Rectal smooth muscle tissue (tissue), 1 donor: ENCODE data around the gene NUDT3.
"Not testable (repeated sequence)": the region's sequence is repeated elsewhere in the genome, so short reads cannot be mapped to it uniquely, and the experiment has no call there.

Source experiments
- H3K27ac ChIP-seq: one replicate; pipeline ENCODE4 v1.7.0; 2013; ENCODE audit warnings: low read depth, low read length, inconsistent platforms
- H3K27me3 ChIP-seq: one replicate; pipeline ENCODE4 v1.7.0; 2013; ENCODE audit warnings: low read length; ENCODE audit not compliant: control insufficient read depth, insufficient read depth
- H3K36me3 ChIP-seq: one replicate; pipeline ENCODE4 v1.7.0; 2013; ENCODE audit warnings: low read length; ENCODE audit not compliant: control insufficient read depth, insufficient read depth
- H3K4me1 ChIP-seq: one replicate; pipeline ENCODE4 v1.7.0; 2013; ENCODE audit warnings: low read length; ENCODE audit not compliant: control insufficient read depth, insufficient read depth
- H3K4me3 ChIP-seq: one replicate; pipeline ENCODE4 v1.7.0; 2013; ENCODE audit warnings: low read length
- H3K9ac ChIP-seq: one replicate; pipeline ENCODE4 v1.7.0; 2013; ENCODE audit warnings: low read length

The NUDT3 gene

GRCh38 chr6:34263484-34263883, 129.0 kb downstream of the NUDT3 start:
- not testable (repeated sequence) for H3K36me3 ChIP-seq, H3K4me1 ChIP-seq, H3K27me3 ChIP-seq, H3K4me3 ChIP-seq, H3K9ac ChIP-seq, H3K27ac ChIP-seq

GRCh38 chr6:34260576-34261267, 131.7 kb downstream of the NUDT3 start:
- H3K27ac ChIP-seq = no peak overlapping the region
- H3K4me1 ChIP-seq = no peaks in the 10 kb centered on the region
- no peak overlapping the region for H3K9ac ChIP-seq
- H3K4me3 ChIP-seq = no peak overlapping the region
- H3K27me3 ChIP-seq = no peaks in the 10 kb centered on the region
- H3K36me3 ChIP-seq = no peaks in the 10 kb centered on the region

DNA sequence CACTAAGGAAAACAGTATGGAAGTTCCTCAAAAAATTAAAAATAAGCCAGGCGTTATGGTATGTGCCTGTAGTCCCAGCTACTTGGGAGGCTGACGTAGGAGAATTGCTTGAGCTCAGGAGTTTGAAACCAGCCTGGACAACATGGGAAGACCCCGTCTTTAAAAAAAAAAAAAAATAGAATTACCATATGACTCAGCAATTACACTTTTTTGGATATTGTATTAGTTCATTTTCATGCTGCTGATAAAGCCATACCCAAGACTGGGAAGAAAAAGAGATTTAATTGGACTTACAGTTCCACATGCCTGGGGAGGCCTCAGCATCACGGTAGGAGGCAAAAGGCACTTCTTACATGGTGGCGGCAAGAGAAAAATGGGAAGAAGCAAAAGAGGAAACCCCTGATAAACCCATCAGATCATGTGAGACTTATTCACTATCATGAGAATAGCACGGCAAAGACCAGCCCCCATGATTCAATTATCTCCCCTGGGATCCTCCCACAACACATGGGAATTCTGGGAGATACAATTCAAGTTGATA, 132.9 kb downstream of the NUDT3 start:
- H3K4me1 ChIP-seq = no peaks in the 10 kb centered on the region
- H3K9ac ChIP-seq = no peak overlapping the region
- H3K27me3 ChIP-seq = no peaks in the 10 kb centered on the region
- no peaks in the 10 kb centered on the region for H3K36me3 ChIP-seq
- H3K4me3 ChIP-seq = no peak overlapping the region
- no peak overlapping the region for H3K27ac ChIP-seq

- not testable (repeated sequence) for H3K27ac ChIP-seq, H3K27me3 ChIP-seq, H3K9ac ChIP-seq, H3K4me3 ChIP-seq, H3K36me3 ChIP-seq, H3K4me1 ChIP-seq
Measured at GRCh38 chr6:34252395-34252794, 140.1 kb downstream of the NUDT3 start.

DNA sequence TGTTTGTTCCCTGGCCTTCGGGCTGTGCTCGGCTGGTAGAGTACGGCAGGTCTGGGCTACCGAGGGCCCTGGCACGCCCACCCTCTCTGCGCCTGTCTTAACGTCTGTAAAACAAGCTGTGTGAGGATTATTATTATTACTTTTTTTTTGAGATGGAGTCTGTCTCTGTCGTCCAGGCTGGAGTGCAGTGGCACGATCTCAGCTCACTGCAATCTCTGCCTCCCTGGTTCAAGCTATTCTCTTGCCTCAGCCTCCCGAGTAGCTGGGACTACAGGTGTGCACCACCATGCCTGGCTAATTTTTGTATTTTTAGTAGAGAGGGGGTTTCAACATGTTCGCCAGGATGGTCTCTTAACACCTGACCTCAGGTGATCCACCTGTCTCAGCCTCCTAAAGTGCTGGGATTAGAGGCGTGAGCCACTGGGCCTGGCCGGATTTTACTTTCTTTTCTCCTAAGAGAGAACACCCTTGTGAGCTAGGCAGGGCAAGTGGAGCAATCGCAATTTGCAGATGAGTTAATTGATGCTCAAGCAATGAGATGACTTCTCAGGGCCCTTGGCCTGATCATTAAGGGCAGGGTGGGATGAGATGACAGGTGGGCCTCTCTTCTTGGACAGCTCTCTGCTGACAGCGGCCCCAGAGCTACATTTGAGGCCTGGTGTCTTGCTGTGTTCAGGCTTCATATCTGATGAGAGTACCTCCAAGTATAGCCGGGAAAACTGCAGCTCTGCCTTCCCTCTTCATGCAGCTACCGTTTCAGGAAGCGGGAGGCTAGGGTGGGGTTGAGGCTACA, 142.8 kb downstream of the NUDT3 start:
- Histone ChIP-seq H3K9ac (peak overlapping the region; percentile 76), H3K36me3 (no peaks in the 10 kb centered on the region), H3K27ac (peak overlapping the region; percentile 86)

DNA sequence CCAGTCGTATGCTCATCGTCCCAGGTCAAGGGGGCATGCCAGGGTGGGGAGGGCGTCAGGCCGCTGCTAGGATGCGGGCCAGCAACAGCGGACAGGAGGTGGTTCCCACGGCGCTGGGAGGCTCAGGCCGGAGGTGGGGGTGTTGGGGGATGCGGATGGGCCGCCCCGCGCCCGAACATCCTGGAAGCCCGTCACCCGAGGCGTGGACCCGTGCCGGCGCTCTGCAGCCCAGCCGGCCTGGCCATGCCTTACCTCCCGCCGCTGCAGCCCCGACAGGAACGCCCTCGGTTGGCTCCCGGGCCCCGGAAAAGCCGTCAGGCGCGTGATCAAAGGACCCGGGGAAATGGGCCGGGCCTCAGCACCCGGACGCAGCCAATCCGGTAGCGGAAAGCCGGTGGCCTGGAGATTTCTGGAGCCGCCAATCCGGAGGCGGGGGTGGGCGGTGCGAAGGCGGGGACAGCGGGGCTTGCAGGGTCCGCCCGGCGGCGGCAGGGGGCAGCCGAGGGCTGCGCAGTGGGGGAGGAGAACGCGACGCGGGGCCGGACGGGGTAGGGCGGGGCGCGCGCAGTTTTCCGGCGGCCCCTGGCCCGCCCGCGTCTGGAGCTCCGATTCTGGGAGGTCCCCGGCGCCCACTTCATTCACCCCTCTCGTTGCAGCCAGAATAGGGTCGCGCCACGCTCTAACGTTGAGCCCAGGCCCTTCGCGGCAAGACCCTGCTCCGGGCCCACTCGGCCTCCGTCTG, 143.6 kb downstream of the NUDT3 start, which contains the start of gene SMIM29:
SMIM29 (minus strand) TSS at position 280 of the 742 bp plus-strand sequence. CDS start 1,215 bp downstream, outside the sequence.
- no peaks in the 10 kb centered on the region for H3K36me3 ChIP-seq
- H3K4me3 ChIP-seq = peak within 1 kb of the TSS; percentile 95
- H3K27me3 ChIP-seq = no peaks in the 10 kb centered on the region
- peak within 1 kb of the TSS; percentile 76 for H3K9ac ChIP-seq
- peaks cover 5% of the 10 kb centered on the region for H3K4me1 ChIP-seq
- peak within 1 kb of the TSS; percentile 86 for H3K27ac ChIP-seq

More for the DNA sequence above, 142.8 kb downstream of the NUDT3 start:
- Histone ChIP-seq H3K27me3 (no peaks in the 10 kb centered on the region), H3K4me3 (peak overlapping the region; percentile 82), H3K4me1 (peaks cover 5% of the 10 kb centered on the region)

- H3K4me3 ChIP-seq = peak overlapping the region; percentile 95
- peak overlapping the region; percentile 74 for H3K9ac ChIP-seq
- H3K36me3 ChIP-seq = no peaks in the 10 kb centered on the region
- H3K27ac ChIP-seq = peak overlapping the region; percentile 79
- H3K27me3 ChIP-seq = no peaks in the 10 kb centered on the region
- peaks cover 5% of the 10 kb centered on the region for H3K4me1 ChIP-seq
Measured at GRCh38 chr6:34248198-34248726, 144.2 kb downstream of the NUDT3 start.

GRCh38 chr6:34247481-34248197, 144.8 kb downstream of the NUDT3 start:
- peaks cover 5% of the 10 kb centered on the region for H3K4me1 ChIP-seq
- peak overlapping the region; percentile 95 for H3K4me3 ChIP-seq
- no peaks in the 10 kb centered on the region for H3K27me3 ChIP-seq
- no peak overlapping the region for H3K9ac ChIP-seq
- peak overlapping the region; percentile 79 for H3K27ac ChIP-seq
- no peaks in the 10 kb centered on the region for H3K36me3 ChIP-seq

DNA sequence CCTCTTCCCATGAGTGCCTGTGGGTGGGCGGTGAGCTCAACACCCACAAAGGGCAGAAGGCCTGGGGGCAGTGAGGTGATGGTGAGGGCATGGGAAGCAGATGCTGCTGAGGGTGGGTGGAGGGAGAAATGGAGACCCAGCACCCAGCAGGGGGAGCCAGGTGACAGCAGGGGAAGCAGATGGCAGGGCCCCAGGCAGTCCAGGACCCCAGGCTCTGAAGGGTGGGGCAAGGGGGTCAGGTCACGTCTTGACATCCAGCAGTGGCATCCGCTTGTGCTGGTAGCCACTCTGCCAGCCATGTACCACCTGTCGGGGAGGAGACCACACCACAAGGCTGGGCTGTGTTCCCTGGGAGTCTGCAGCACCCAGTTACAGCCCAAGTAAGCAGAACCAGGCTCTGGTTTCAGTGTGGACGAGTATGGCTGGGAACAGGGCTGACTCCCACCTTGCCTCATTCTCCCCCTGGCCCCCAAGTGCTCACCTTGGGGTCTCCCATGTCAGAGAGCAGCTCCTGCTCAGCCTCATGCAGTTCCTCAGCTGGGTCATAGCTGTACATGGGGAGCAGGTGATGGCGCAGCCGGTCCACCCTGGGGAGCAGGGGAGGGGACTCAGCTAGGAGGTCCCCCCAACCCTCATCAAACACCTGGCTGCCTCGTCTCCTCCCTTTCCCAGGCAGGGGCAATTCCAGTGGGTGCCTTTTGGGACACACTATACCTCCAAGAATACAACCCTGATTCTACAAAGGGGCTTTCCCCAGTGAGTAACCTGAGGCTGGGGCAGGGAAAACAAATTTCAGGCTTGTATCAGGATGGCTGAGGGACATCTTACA, 145.7 kb downstream of the NUDT3 start:
- H3K27ac ChIP-seq = no peak overlapping the region
- peaks cover 5% of the 10 kb centered on the region for H3K4me1 ChIP-seq

DNA sequence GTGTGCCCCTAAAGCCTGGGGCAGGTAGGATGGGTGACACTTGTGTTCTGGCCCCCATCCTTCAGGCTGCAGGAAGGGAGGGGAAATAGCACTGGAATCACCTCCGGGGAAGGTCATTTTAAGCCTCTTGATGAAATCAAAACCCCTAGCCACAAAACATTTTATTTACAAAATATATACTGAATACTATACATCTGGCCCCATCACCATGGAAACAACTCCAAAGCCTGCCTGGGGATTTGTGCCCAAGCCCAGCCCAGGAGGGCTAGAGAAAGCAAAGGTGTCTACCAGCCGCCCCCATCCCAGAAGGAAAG, 146.3 kb downstream of the NUDT3 start:
- H3K4me1 ChIP-seq = peaks cover 5% of the 10 kb centered on the region
- no peak overlapping the region for H3K4me3 ChIP-seq
- no peak overlapping the region for H3K9ac ChIP-seq
- no peaks in the 10 kb centered on the region for H3K27me3 ChIP-seq
- H3K27ac ChIP-seq = no peak overlapping the region
- peaks cover 2% of the 10 kb centered on the region for H3K36me3 ChIP-seq

More for the DNA sequence above, 145.7 kb downstream of the NUDT3 start:
- Histone ChIP-seq H3K27me3 (no peaks in the 10 kb centered on the region), H3K36me3 (peaks cover 2% of the 10 kb centered on the region), H3K9ac (no peak overlapping the region), H3K4me3 (no peak overlapping the region)

GRCh38 chr6:34245761-34246140, 146.7 kb downstream of the NUDT3 start:
- not testable (repeated sequence) for H3K27me3 ChIP-seq, H3K27ac ChIP-seq, H3K36me3 ChIP-seq, H3K4me3 ChIP-seq, H3K4me1 ChIP-seq, H3K9ac ChIP-seq
